GM18505 (cell line): ENCODE measurements around the gene DKC1.
"Not testable (repeated sequence)": the region's sequence is repeated elsewhere in the genome, so short reads cannot be mapped to it uniquely, and the experiment has no call there.

ENCODE experiments used
- ATAC-seq: cut with Tn5 transposase; IDR thresholded peaks from one replicate; pipeline ENCODE4 v1.9.1; 2021; ENCODE audit not compliant: unreplicated experiment
- POLR2A ChIP-seq: IDR thresholded peaks from 4 replicates; pipeline ENCODE4 v1.6.1; 2011; ENCODE audit warnings: borderline replicate concordance; ENCODE audit not compliant: insufficient read depth, insufficient read length; ENCODE audit errors: extremely low read depth

The DKC1 gene

DNA sequence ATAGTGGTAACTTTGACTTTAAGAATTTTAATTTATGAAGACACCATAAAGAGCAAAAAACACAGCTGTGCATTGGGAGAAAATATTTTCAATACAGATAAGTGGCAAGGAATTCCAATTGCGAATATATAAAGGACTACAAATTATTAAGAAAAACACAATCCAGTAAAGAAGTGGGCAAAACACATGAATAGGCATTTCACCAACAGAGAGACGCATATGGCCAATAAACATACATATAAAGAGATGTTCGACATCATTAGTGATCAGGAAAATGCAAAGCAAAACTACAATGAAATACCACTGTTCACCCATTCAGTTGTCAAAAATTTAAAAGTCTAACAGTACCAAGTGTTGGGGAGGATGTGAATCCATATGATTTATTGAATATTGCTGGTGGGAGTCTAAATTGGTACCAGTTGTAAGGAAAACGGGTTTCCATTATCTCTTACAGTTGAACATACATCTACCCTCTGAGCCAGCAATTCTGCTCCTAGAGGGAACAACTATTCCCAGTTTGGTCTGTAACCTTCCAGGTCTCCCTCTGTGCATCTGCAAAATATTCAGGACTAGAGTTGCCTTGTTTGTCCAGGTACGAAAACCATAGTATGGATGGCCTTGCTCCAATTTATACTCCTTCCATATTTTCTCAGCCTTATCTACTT lies 44.3 kb downstream of the DKC1 start:
- no peak for TF ChIP-seq POLR2A
- no peak for ATAC-seq

DNA sequence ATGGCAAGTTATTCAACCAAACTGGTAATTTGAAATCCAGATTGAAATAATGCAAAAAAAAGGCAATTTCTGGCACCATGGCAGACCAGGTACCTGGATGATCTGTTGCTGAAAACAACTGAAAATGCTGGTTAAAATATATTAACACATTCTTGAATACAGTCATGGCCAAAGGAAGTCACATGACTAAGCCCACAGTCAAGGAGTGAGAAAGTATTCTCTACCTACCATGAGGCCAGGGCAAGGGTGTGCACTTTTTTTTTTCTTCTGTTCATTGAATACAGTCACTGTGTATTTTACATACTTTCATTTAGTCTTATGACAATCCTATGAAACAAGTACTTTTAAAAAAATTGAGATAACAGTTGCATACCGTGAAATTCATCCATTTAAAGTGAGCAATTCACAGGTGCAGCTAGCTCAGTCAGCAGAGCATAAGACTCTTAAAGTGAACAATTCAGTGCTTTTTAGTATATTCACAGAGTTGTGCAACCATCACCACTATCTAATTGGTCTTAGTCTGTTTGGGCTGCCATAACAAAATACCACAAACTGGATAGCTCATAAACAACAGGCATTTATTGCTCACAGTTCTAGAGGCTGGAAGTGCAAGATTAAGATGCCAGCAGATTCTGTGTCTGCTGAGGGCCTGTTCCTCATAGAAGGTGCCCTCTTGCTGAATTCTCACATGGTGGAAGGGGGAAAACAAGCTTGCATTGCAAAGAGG lies 47.4 kb downstream of the DKC1 start:
- no peak for ATAC-seq
- no peak for TF ChIP-seq POLR2A

- TF ChIP-seq POLR2A, result no peak
Observed at GRCh38 chrX:154812341-154813101, 49.9 kb downstream of the DKC1 start.

GRCh38 chrX:154813801-154814200 lies 51.1 kb downstream of the DKC1 start:
- no peak for TF ChIP-seq POLR2A
- no peak for ATAC-seq

More at GRCh38 chrX:154812341-154813101, 49.9 kb downstream of the DKC1 start:
- no peak for ATAC-seq

GRCh38 chrX:154815274-154815818 lies 52.7 kb downstream of the DKC1 start:
- TF ChIP-seq POLR2A, result no peak
- ATAC-seq, result no peak

GRCh38 chrX:154816326-154816898 lies 53.7 kb downstream of the DKC1 start:
- not testable (repeated sequence) for ATAC-seq

- ATAC-seq, result not testable (repeated sequence)
Observed at GRCh38 chrX:154817048-154817618, 54.5 kb downstream of the DKC1 start.

- TF ChIP-seq POLR2A, result no peak
- no peak for ATAC-seq
Observed at GRCh38 chrX:154818916-154819770, 56.5 kb downstream of the DKC1 start.

- TF ChIP-seq POLR2A, result no peak
- ATAC-seq, result no peak
Observed at GRCh38 chrX:154819771-154820341, 57.2 kb downstream of the DKC1 start.

DNA sequence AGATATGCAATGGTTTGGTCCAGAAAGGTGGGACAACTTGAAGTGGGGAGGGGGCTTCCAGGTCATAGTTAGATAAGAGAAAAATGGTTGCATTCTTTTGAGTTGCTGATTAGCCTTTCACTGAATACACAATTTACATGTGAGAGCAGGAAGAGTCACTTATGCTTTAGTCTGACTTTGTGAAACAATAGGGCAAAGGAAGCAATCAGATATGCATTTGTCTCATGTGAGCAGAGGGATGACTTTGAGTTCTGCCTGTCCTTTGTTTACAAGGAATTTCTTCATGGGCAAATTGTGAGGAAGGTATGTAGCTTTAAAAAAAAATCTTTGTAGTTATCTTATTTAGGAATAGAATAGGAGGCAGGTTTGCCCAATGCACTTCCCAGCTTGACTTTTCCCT lies 58.9 kb downstream of the DKC1 start:
- ATAC-seq, result no peak
- no peak for TF ChIP-seq POLR2A

DNA sequence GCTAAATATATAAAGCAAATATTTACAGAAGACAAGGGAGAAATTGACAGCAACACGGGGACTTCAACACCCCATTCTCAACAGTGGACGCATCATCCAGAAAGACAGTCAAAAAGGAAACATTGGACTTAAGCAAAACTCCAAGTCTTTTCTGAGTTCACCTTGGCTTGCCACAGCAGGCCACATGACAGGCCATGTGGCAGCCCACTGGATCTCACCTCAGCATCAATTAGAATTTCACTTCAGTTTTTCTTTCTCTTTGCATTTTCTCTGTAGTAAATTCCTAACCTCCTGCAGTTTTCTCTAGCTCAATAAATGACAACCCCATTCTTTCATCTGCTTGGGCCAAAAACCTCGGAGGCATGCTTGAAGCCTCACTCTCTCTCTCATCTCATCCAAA lies 59.4 kb downstream of the DKC1 start:
- no peak for TF ChIP-seq POLR2A
- no peak for ATAC-seq

- TF ChIP-seq POLR2A, result no peak
- no peak for ATAC-seq
Observed at GRCh38 chrX:154824638-154825037, 62.0 kb downstream of the DKC1 start.

GRCh38 chrX:154825586-154825985 lies 62.9 kb downstream of the DKC1 start:
- ATAC-seq, result not testable (repeated sequence)
